Measurements from ENCODE around the gene CDC16. TPM values are rescaled to one million over a fixed set of nuclear protein-coding genes. Genes with fewer than 3 reads are reported as not detected.

CDC16 gene
- total and polyA plus RNA-seq, 2 of the 8 experiments (the other 6 are each of a cell fraction or from before 2014, with no cell fraction given), result 42.5 to 83.4 TPM

- POLR2A ChIA-PET (ENCODE audit: partially characterized antibody), result interaction anchor here (1.0 to 1.9 kb wide), 3 partner anchors 8 to 37 kb away, joined by 3 to 11 read pairs (median 4); no protein-coding TSS in a partner anchor
- H3K36me3 ChIP-seq (ENCODE audit: control insufficient read depth in 2 of 4, insufficient read depth in 4 of 4, low read length in 3 of 4), result peaks cover 22 to 95% (median 68%) of the 10 kb centered on the region in 4 experiments
- 0 out of 4 replicates have a peak, but pooled peaks cover 0 to 3% of the 10 kb centered on the region in 2 experiments for H3K79me2 ChIP-seq (ENCODE audit: control insufficient read depth in 1 of 2, insufficient read depth in 2 of 2, low read length in 2 of 2)
- 92% methylated on average over 5 of the region's 5 CpGs; no CpG with 5 or more reads in 1 of the 2 experiments for WGBS, 2 experiments (ENCODE audit: extremely low coverage in 1 of 2, insufficient coverage in 1 of 2, insufficient read length in 1 of 2, insufficient replicate concordance in 2 of 2, low coverage in 1 of 2, low lambda C conversion rate in 2 of 2, missing lambda C conversion rate in 1 of 2)
- no peak overlapping the region for H2BK15ac ChIP-seq (ENCODE audit: low read length)
- H3K56ac ChIP-seq (replicated peaks; ENCODE audit: insufficient read length, low read depth, low read length), result no peak overlapping the region
- H3K9ac ChIP-seq (replicated peaks in 1 of 4; ENCODE audit: extremely low read depth in 1 of 4, low read depth in 3 of 4, low read length in 3 of 4), result no peak overlapping the region
- no peak for TF ChIP-seq HDAC2 (IDR thresholded peaks at IDR 0.05; ENCODE audit: borderline replicate concordance in 1 of 2, low read depth in 2 of 2, low read length in 2 of 2)
- TF ChIP-seq TEAD4 (IDR thresholded peaks at IDR 0.05; ENCODE audit: low read depth, low read length), result no peak
- TF ChIP-seq CBX5 (IDR thresholded peaks at IDR 0.05; ENCODE audit: low read depth, low read length), result no peak
- no peak for TF ChIP-seq POLR2A (IDR thresholded peaks at IDR 0.05; ENCODE audit: control extremely low read depth in 1 of 2, low read depth in 2 of 2, low read length in 2 of 2)
- TF ChIP-seq CREB1 (IDR thresholded peaks at IDR 0.05), result no peak
- TF ChIP-seq POLR2AphosphoS5 (IDR thresholded peaks at IDR 0.05; ENCODE audit: low read depth, low read length), result no peak
- TF ChIP-seq SAP30 (IDR thresholded peaks at IDR 0.05; ENCODE audit: insufficient read depth, insufficient replicate concordance, low read length), result no peak
- no peak for TF ChIP-seq CEBPB (IDR thresholded peaks at IDR 0.05; ENCODE audit: low read depth, low read length)
- TF ChIP-seq KDM4A (IDR thresholded peaks at IDR 0.05; ENCODE audit: low read depth, low read length, severe bottlenecking), result no peak
- peaks cover 0 to 2% of the 10 kb centered on the region in 2 experiments for H4K20me1 ChIP-seq (replicated peaks in 1 of 2; ENCODE audit: control insufficient read depth in 1 of 2, insufficient read depth in 2 of 2, low read length in 2 of 2)
- H3K18ac ChIP-seq (ENCODE audit: extremely low read depth, low read length), result no peak overlapping the region
- no peak overlapping the region for H3K4ac ChIP-seq (replicated peaks; ENCODE audit: insufficient read length, low read depth, low read length)
- no peak overlapping the region for H3K14ac ChIP-seq (ENCODE audit: insufficient read length)
- H2BK12ac ChIP-seq (ENCODE audit: low read depth, low read length), result no peak overlapping the region
- FAIRE-seq, result no peak
- H3K4me2 ChIP-seq (ENCODE audit: insufficient read depth in 1 of 2, low read depth in 2 of 2, low read length in 2 of 2), result no peak overlapping the region
- H3K79me1 ChIP-seq (ENCODE audit: low read depth, low read length), result peaks cover 7% of the 10 kb centered on the region; the same call in 1 of the 2 replicates
- no peak overlapping the region for H2BK5ac ChIP-seq (ENCODE audit: low read depth, low read length)
- no peaks in the 10 kb centered on the region for H3K9me3 ChIP-seq (ENCODE audit: insufficient read depth in 2 of 2, low read depth in 1 of 2, low read length in 1 of 2)
- DNase-seq (ENCODE audit: low read depth in 1 of 2, low spot score in 2 of 2), result no peak
- H3K4me1 ChIP-seq (replicated peaks in 1 of 4; ENCODE audit: control insufficient read depth in 3 of 4, insufficient read depth in 4 of 4, low read length in 3 of 4), result peaks cover 0 to 1% (median 0%) of the 10 kb centered on the region in 4 experiments; a peak in 2 of 7 replicates
- no peak overlapping the region for H4K91ac ChIP-seq (replicated peaks; ENCODE audit: insufficient read length, low read length)
- H3K23me2 ChIP-seq (ENCODE audit: low read depth, low read length), result no peaks in the 10 kb centered on the region
- no peak overlapping the region for H2AFZ ChIP-seq (ENCODE audit: low read length)
- H2BK120ac ChIP-seq (replicated peaks; ENCODE audit: low read depth, low read length), result no peak overlapping the region
- H4K5ac ChIP-seq (ENCODE audit: insufficient read length, low read depth, low read length), result no peak overlapping the region
- H3K23ac ChIP-seq (ENCODE audit: insufficient read length), result no peak overlapping the region
- no peak overlapping the region for H3K27ac ChIP-seq (ENCODE audit: low read depth, low read length)
- no peak overlapping the region for H4K8ac ChIP-seq (ENCODE audit: extremely low read depth, insufficient read depth, low read length)
- H2BK20ac ChIP-seq (ENCODE audit: low read length), result no peak overlapping the region
- no peak overlapping the region for H3K4me3 ChIP-seq (ENCODE audit: extremely low read depth in 1 of 4, insufficient read depth in 2 of 4, low read depth in 3 of 4, low read length in 4 of 4)
- CTCF ChIA-PET (ENCODE audit: partially characterized antibody), result no interaction called here
- no peak overlapping the region for H2AK5ac ChIP-seq (ENCODE audit: low read depth, low read length)
- H3K27me3 ChIP-seq (replicated peaks in 1 of 4; ENCODE audit: control insufficient read depth in 3 of 4, extremely low read depth in 1 of 4, insufficient read depth in 3 of 4, low read length in 3 of 4), result no peaks in the 10 kb centered on the region
Measured at GRCh38 chr13:114244637-114245036, 9.9 kb downstream of the CDC16 start.
